ENCODE results near the gene PRDM4. TPM values are rescaled to one million over a fixed set of nuclear protein-coding genes. Genes with fewer than 3 reads are reported as not detected.
A peak's percentile ranks its signal among the peaks of the same experiment; 100 is the strongest.

The PRDM4 gene, protein sequence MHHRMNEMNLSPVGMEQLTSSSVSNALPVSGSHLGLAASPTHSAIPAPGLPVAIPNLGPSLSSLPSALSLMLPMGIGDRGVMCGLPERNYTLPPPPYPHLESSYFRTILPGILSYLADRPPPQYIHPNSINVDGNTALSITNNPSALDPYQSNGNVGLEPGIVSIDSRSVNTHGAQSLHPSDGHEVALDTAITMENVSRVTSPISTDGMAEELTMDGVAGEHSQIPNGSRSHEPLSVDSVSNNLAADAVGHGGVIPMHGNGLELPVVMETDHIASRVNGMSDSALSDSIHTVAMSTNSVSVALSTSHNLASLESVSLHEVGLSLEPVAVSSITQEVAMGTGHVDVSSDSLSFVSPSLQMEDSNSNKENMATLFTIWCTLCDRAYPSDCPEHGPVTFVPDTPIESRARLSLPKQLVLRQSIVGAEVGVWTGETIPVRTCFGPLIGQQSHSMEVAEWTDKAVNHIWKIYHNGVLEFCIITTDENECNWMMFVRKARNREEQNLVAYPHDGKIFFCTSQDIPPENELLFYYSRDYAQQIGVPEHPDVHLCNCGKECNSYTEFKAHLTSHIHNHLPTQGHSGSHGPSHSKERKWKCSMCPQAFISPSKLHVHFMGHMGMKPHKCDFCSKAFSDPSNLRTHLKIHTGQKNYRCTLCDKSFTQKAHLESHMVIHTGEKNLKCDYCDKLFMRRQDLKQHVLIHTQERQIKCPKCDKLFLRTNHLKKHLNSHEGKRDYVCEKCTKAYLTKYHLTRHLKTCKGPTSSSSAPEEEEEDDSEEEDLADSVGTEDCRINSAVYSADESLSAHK
- 32.9 TPM for total RNA-seq (2021; ENCODE audit: unreplicated experiment)
- polyA plus RNA-seq (2012), result 22.3 and 23.1 TPM in 2 replicates
- Bru-seq, nascent RNA, result percentile 91 among the genes with signal in this experiment
- BruChase-seq, experiment 1, labeled RNA remaining after a 6-hour chase, result percentile 72 among the genes with signal in this experiment
- BruChase-seq, experiment 2, labeled RNA remaining after a 2-hour chase, result percentile 87 among the genes with signal in this experiment
- long read RNA-seq, full-length matches to known transcripts, result 30 of 51 reads
- long read RNA-seq, partial matches to known transcripts, result 6 of 51 reads
- long read RNA-seq, other reads (novel, unspliced or antisense), result 15 of 51 reads

DNA sequence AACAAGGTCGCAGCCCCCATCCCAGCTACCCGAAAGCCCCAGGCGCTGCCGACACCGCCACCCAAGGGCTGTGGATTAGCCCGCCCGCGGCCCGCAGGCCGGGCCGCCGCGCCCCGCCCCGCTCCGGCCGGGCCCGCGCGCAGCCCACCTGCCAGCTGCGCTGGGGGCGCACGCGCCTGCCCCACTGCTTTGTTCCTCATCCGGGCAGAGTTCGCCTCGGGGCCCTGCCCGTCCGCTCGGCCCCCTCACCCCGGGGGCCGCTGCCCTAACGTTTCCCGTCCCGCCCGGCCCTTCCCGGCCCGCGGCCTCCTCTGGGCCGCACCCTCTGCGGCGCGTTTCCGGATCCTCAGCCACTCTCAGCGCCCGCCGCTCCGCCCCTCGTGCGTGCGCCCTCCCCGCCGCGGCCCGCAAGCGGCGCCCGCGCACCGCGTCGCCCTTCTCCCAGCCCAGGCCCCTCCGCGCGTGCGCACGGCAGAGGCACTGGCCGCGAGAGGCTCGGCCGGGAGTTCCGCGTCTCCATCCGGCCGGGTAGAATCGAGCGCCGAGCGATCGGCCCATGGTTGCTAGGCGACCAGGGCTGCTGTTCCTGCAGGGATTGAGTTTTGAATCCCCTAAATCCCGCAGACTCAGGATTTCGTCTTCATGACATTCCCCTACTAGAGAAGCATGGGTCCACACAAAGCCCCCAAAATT is at the start of gene PRDM4:
TSS of gene PRDM4 (minus strand) at position 329 of the 693 bp plus-strand sequence. CDS start 622 bp downstream, outside the sequence.
- peak within 1 kb of the TSS; percentile 72 for H3K27ac ChIP-seq (ENCODE audit: low read depth, low read length)
- no peaks in the 10 kb centered on the region for H3K9me2 ChIP-seq (ENCODE audit: insufficient read depth)
- H3K27me3 ChIP-seq (ENCODE audit: insufficient read depth, low read length), result no peaks in the 10 kb centered on the region
- DNase-seq (ENCODE audit: low read depth, low spot score) (peak; percentile 80), ATAC-seq (peak; percentile 93)
- H3K4me2 ChIP-seq (ENCODE audit: low read length), result peak within 1 kb of the TSS; percentile 79
- ChIA-PET RAD21 (ENCODE audit: low non-redundant PET in 1 of 2, low total read pairs in 2 of 2, uncharacterized antibody in 2 of 2, unreplicated experiment in 2 of 2) (no interaction called here), POLR2A (no interaction called here), CTCF (no interaction called here)
- no peaks in the 10 kb centered on the region for H3K9me3 ChIP-seq (ENCODE audit: control insufficient read depth in 1 of 2, insufficient read depth in 1 of 2, low read depth in 1 of 2, low read length in 2 of 2)
- H3K4me3 ChIP-seq (replicated peaks in 1 of 2; ENCODE audit: low read depth in 1 of 2, low read length in 2 of 2), result peak within 1 kb of the TSS; percentile 85 to 91
- no peaks in the 10 kb centered on the region for H4K20me1 ChIP-seq (ENCODE audit: insufficient read depth)
- peaks cover 8 to 21% of the 10 kb centered on the region in 2 experiments for H3K4me1 ChIP-seq (ENCODE audit: control insufficient read depth in 1 of 2, insufficient read depth in 2 of 2, low read length in 2 of 2)
- no TSS peak for BruUV-seq (replicated peaks)
- peak within 1 kb of the TSS; percentile 97 for H2AFZ ChIP-seq (ENCODE audit: low read depth, low read length, poor library complexity, severe bottlenecking)
- H3K36me3 ChIP-seq (ENCODE audit: control insufficient read depth in 1 of 2, insufficient read depth in 2 of 2, low read length in 2 of 2), result peaks cover 11 to 15% of the 10 kb centered on the region in 2 experiments; a peak in 3 of 4 replicates
- peak within 1 kb of the TSS; percentile 77 for H3K9ac ChIP-seq (ENCODE audit: low read length)
- H3K79me2 ChIP-seq (ENCODE audit: insufficient read depth, low read length), result peaks cover 44% of the 10 kb centered on the region
- intact Hi-C loops (cut with micrococcal nuclease), result loop anchor here (2.0 kb wide), 1 partner anchor 76 kb away; the partner anchor contains the start of gene PWP1
- peak; percentile 66 for TF ChIP-seq POLR2A (IDR thresholded peaks at IDR 0.05; ENCODE audit: borderline replicate concordance, extremely low read depth, insufficient read depth, insufficient read length)
- TF ChIP-seq JUND (IDR thresholded peaks at IDR 0.05), result no peak
- 0 out of 2 replicates have a peak, but pooled peaks have one; percentile 25 for TF ChIP-seq RAD21 (IDR thresholded peaks at IDR 0.05; ENCODE audit: low read depth)
- no peak for TF ChIP-seq FOSL1 (IDR thresholded peaks at IDR 0.05; ENCODE audit: low read depth)
- TF ChIP-seq SRF (IDR thresholded peaks at IDR 0.05; ENCODE audit: low read depth), result peak; percentile 91
- no peak for TF ChIP-seq EZH2 (IDR thresholded peaks at IDR 0.05)
- no peak for TF ChIP-seq EGR1 (IDR thresholded peaks at IDR 0.05; ENCODE audit: low read depth)
- TF ChIP-seq YY1 (IDR thresholded peaks at IDR 0.05; ENCODE audit: extremely low read depth, insufficient replicate concordance, low read depth, low read length), result peak; percentile 66
- TF ChIP-seq CBX3 (IDR thresholded peaks at IDR 0.05; ENCODE audit: low read depth), result no peak; the same call in 1 of the 2 replicates
- TF ChIP-seq, protein P1, sequence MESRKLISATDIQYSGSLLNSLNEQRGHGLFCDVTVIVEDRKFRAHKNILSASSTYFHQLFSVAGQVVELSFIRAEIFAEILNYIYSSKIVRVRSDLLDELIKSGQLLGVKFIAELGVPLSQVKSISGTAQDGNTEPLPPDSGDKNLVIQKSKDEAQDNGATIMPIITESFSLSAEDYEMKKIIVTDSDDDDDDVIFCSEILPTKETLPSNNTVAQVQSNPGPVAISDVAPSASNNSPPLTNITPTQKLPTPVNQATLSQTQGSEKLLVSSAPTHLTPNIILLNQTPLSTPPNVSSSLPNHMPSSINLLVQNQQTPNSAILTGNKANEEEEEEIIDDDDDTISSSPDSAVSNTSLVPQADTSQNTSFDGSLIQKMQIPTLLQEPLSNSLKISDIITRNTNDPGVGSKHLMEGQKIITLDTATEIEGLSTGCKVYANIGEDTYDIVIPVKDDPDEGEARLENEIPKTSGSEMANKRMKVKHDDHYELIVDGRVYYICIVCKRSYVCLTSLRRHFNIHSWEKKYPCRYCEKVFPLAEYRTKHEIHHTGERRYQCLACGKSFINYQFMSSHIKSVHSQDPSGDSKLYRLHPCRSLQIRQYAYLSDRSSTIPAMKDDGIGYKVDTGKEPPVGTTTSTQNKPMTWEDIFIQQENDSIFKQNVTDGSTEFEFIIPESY (IDR thresholded peaks at IDR 0.05; ENCODE audit: extremely low read depth, insufficient replicate concordance, low read length), result peak; percentile 88
- TF ChIP-seq SIN3A (IDR thresholded peaks at IDR 0.05; ENCODE audit: low read depth), result no peak; the same call in 1 of the 2 replicates
- TF ChIP-seq, protein P2, sequence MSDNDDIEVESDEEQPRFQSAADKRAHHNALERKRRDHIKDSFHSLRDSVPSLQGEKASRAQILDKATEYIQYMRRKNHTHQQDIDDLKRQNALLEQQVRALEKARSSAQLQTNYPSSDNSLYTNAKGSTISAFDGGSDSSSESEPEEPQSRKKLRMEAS (IDR thresholded peaks at IDR 0.05), result no peak; the same call in 1 of the 2 replicates
- peak; percentile 98 for TF ChIP-seq ZFX (IDR thresholded peaks at IDR 0.05)
- peak; percentile 95 for TF ChIP-seq POLR2AphosphoS5 (IDR thresholded peaks at IDR 0.05; ENCODE audit: low read depth, low read length)
- TF ChIP-seq CEBPB (IDR thresholded peaks at IDR 0.05; ENCODE audit: low read depth), result no peak
- TF ChIP-seq, protein P3, sequence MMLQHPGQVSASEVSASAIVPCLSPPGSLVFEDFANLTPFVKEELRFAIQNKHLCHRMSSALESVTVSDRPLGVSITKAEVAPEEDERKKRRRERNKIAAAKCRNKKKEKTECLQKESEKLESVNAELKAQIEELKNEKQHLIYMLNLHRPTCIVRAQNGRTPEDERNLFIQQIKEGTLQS (IDR thresholded peaks at IDR 0.05), result no peak
- TF ChIP-seq, protein P4, sequence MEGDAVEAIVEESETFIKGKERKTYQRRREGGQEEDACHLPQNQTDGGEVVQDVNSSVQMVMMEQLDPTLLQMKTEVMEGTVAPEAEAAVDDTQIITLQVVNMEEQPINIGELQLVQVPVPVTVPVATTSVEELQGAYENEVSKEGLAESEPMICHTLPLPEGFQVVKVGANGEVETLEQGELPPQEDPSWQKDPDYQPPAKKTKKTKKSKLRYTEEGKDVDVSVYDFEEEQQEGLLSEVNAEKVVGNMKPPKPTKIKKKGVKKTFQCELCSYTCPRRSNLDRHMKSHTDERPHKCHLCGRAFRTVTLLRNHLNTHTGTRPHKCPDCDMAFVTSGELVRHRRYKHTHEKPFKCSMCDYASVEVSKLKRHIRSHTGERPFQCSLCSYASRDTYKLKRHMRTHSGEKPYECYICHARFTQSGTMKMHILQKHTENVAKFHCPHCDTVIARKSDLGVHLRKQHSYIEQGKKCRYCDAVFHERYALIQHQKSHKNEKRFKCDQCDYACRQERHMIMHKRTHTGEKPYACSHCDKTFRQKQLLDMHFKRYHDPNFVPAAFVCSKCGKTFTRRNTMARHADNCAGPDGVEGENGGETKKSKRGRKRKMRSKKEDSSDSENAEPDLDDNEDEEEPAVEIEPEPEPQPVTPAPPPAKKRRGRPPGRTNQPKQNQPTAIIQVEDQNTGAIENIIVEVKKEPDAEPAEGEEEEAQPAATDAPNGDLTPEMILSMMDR (IDR thresholded peaks at IDR 0.05 in 2 of 3, conservative IDR thresholded peaks at IDR 0.05 in 1 of 3; ENCODE audit: borderline replicate concordance in 1 of 3, insufficient read depth in 1 of 3, low read depth in 2 of 3, low read length in 2 of 3), result no peak
